ENCODE data around the gene SIK2.

SIK2 gene

GRCh38 chr11:111570796-111571195 is 31.5 kb upstream of the SIK2 start:
- no peaks in the 10 kb centered on the region for H3K36me3 ChIP-seq (ENCODE audit: control insufficient read depth, insufficient read depth, low read length)
- no peak overlapping the region for H3K9ac ChIP-seq
- H3K4me2 ChIP-seq (ENCODE audit: low read length) = no peak overlapping the region
- no peaks in the 10 kb centered on the region for H3K9me3 ChIP-seq (ENCODE audit: control insufficient read depth, low read length)
- H2AFZ ChIP-seq = no peak overlapping the region
- no peaks in the 10 kb centered on the region for H3K4me1 ChIP-seq
- H3K27me3 ChIP-seq (ENCODE audit: control insufficient read depth, insufficient read depth, low read length) = no peaks in the 10 kb centered on the region
- H3K27ac ChIP-seq = no peak overlapping the region
- no peak overlapping the region for H3K4me3 ChIP-seq (ENCODE audit: low read depth, low read length)
- no peaks in the 10 kb centered on the region for H3K79me2 ChIP-seq
- TF ChIP-seq, protein P1, sequence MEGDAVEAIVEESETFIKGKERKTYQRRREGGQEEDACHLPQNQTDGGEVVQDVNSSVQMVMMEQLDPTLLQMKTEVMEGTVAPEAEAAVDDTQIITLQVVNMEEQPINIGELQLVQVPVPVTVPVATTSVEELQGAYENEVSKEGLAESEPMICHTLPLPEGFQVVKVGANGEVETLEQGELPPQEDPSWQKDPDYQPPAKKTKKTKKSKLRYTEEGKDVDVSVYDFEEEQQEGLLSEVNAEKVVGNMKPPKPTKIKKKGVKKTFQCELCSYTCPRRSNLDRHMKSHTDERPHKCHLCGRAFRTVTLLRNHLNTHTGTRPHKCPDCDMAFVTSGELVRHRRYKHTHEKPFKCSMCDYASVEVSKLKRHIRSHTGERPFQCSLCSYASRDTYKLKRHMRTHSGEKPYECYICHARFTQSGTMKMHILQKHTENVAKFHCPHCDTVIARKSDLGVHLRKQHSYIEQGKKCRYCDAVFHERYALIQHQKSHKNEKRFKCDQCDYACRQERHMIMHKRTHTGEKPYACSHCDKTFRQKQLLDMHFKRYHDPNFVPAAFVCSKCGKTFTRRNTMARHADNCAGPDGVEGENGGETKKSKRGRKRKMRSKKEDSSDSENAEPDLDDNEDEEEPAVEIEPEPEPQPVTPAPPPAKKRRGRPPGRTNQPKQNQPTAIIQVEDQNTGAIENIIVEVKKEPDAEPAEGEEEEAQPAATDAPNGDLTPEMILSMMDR (IDR thresholded peaks at IDR 0.05) = no peak

- no peaks in the 10 kb centered on the region for H3K9me3 ChIP-seq (ENCODE audit: control insufficient read depth, low read length)
- no peaks in the 10 kb centered on the region for H3K4me1 ChIP-seq
- no peak overlapping the region for H3K27ac ChIP-seq
- no peaks in the 10 kb centered on the region for H3K79me2 ChIP-seq
- H2AFZ ChIP-seq = no peak overlapping the region
- no peaks in the 10 kb centered on the region for H3K36me3 ChIP-seq (ENCODE audit: control insufficient read depth, insufficient read depth, low read length)
- H3K27me3 ChIP-seq (ENCODE audit: control insufficient read depth, insufficient read depth, low read length) = no peaks in the 10 kb centered on the region
- no peak overlapping the region for H3K4me2 ChIP-seq (ENCODE audit: low read length)
- H3K9ac ChIP-seq = no peak overlapping the region
- TF ChIP-seq, protein P1 (IDR thresholded peaks at IDR 0.05) = no peak
- H3K4me3 ChIP-seq (ENCODE audit: low read depth, low read length) = no peak overlapping the region
Observed at GRCh38 chr11:111571829-111572501, 30.3 kb upstream of the SIK2 start.

DNA sequence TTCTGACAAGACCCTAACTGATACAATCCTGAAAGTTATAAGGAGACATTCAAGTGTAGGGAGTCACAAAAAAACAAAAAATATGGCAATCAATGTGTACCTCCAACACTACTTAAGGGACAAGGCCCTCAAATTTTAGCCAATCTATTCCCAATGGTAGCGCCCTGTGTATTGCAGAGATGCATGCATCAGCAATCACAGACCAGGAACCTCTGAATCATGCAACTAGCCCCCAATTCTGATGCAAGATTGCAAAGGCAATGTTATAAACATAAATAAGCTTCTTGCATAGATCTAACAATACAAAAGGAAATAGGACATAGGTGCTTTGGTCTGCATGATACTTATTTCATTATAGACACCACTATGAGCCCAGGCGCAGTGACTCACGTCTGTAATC is 29.7 kb upstream of the SIK2 start:
- Histone ChIP-seq H3K4me2 (ENCODE audit: low read length) (no peak overlapping the region), H3K9ac (no peak overlapping the region), H3K4me1 (no peaks in the 10 kb centered on the region), H3K4me3 (ENCODE audit: low read depth, low read length) (no peak overlapping the region), H3K9me3 (ENCODE audit: control insufficient read depth, low read length) (no peaks in the 10 kb centered on the region), H3K27me3 (ENCODE audit: control insufficient read depth, insufficient read depth, low read length) (no peaks in the 10 kb centered on the region), H3K27ac (no peak overlapping the region), H2AFZ (no peak overlapping the region), H3K79me2 (no peaks in the 10 kb centered on the region), H3K36me3 (ENCODE audit: control insufficient read depth, insufficient read depth, low read length) (no peaks in the 10 kb centered on the region)
- TF ChIP-seq, protein P1 (IDR thresholded peaks at IDR 0.05) = no peak

DNA sequence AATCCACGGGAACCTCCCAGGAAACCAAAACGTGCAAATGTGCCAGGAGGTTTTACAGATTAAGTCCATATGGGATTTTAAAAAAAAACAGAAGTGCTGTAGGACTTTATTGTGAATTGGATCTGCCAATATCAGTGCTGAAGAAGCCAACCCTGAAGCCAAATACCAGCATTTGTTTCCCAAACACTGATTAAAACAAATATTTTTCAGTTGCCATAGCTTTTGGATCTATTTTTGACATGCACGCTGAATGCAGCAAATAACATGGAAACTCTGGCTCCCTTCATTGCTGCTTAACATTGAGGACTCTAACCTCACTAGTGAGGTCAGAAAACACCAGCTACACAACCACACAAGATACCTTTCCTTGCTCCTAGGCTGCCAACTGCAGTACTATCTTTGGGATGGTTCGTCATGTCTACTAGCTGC is 28.4 kb upstream of the SIK2 start:
- Histone ChIP-seq H3K4me3 (ENCODE audit: low read depth, low read length) (no peak overlapping the region), H3K36me3 (ENCODE audit: control insufficient read depth, insufficient read depth, low read length) (no peaks in the 10 kb centered on the region), H3K79me2 (no peaks in the 10 kb centered on the region), H3K27ac (no peak overlapping the region), H3K9me3 (ENCODE audit: control insufficient read depth, low read length) (no peaks in the 10 kb centered on the region), H3K4me1 (no peaks in the 10 kb centered on the region), H3K27me3 (ENCODE audit: control insufficient read depth, insufficient read depth, low read length) (no peaks in the 10 kb centered on the region), H3K4me2 (ENCODE audit: low read length) (no peak overlapping the region), H3K9ac (no peak overlapping the region), H2AFZ (no peak overlapping the region)
- TF ChIP-seq, protein P1 (IDR thresholded peaks at IDR 0.05) = no peak

Measured in parathyroid adenoma (tissue), 2 donors.